Loucy (cell line): ENCODE measurements around the gene SLC9A1.
A peak's percentile ranks its signal among the peaks of the same experiment; 100 is the strongest.

ENCODE experiments used
- H2AFZ ChIP-seq: fragments of 200-600 bp; sonication (generic); 2 replicates; pipeline ENCODE4 v1.6.0; 2016; ENCODE audit warnings: antibody characterized with exemption, mild to moderate bottlenecking, low read length, moderate library complexity
- H3F3A ChIP-seq: fragments of 200-600 bp; 2 replicates; pipeline ENCODE4 v1.6.0; 2016; ENCODE audit warnings: antibody characterized with exemption, low read depth, mild to moderate bottlenecking
- H3K27me3 ChIP-seq: fragments of 200-600 bp; sonication (generic); 2 replicates; pipeline ENCODE4 v1.6.1; 2014; ENCODE audit warnings: low read length, mild to moderate bottlenecking; ENCODE audit not compliant: insufficient read depth, poor library complexity, severe bottlenecking
- H3K36me3 ChIP-seq: fragments of 200-600 bp; sonication (generic); 2 replicates; pipeline ENCODE4 v1.6.1; 2016; ENCODE audit warnings: low read length; ENCODE audit not compliant: insufficient read depth
- H3K4me1 ChIP-seq: fragments of 200-600 bp; sonication (generic); 2 replicates; pipeline ENCODE4 v1.5.1; 2014; ENCODE audit warnings: low read length, mild to moderate bottlenecking; ENCODE audit not compliant: insufficient read depth, poor library complexity, severe bottlenecking
- H3K4me2 ChIP-seq: fragments of 200-600 bp; sonication (generic); 2 replicates; pipeline ENCODE4 v1.6.0; 2014; ENCODE audit warnings: antibody characterized with exemption, low read length, low read depth, mild to moderate bottlenecking; ENCODE audit not compliant: poor library complexity, severe bottlenecking
- H3K4me3 ChIP-seq: fragments of 200-600 bp; sonication (generic); 2 replicates; pipeline ENCODE4 v1.5.1; 2014; ENCODE audit warnings: low read length, mild to moderate bottlenecking, mixed read lengths; ENCODE audit not compliant: poor library complexity, severe bottlenecking
- H3K79me2 ChIP-seq: fragments of 200-600 bp; sonication (generic); 2 replicates; pipeline ENCODE4 v1.6.1; 2014; ENCODE audit warnings: low read length; ENCODE audit not compliant: insufficient read depth
- H3K9ac ChIP-seq: fragments of 200-600 bp; sonication (generic); 2 replicates; pipeline ENCODE4 v1.6.0; 2014; ENCODE audit warnings: mild to moderate bottlenecking, low read depth, low read length, moderate library complexity; ENCODE audit not compliant: poor library complexity, severe bottlenecking
- H3K9me2 ChIP-seq: fragments of 200-600 bp; sonication (generic); replicated peaks from 2 replicates; pipeline ENCODE4 v1.6.1; 2016; ENCODE audit warnings: low read depth, low read length, mixed read lengths
- H3K9me3 ChIP-seq: fragments of 200-600 bp; sonication (generic); 2 replicates; pipeline ENCODE4 v1.6.1; 2014; ENCODE audit warnings: mild to moderate bottlenecking, antibody characterized with exemption, low read length, low read depth; ENCODE audit not compliant: insufficient read depth
- H4K20me1 ChIP-seq: fragments of 200-600 bp; sonication (generic); 2 replicates; pipeline ENCODE4 v1.6.0; 2014; ENCODE audit warnings: antibody characterized with exemption, low read length, mild to moderate bottlenecking; ENCODE audit not compliant: insufficient read depth, poor library complexity, severe bottlenecking
- EZH2phosphoT487 ChIP-seq: fragments of 200-600 bp; IDR thresholded peaks from 2 replicates; pipeline ENCODE4 v1.6.1; 2018; ENCODE audit warnings: antibody characterized with exemption, mild to moderate bottlenecking, moderate library complexity, borderline replicate concordance
- TF ChIP-seq, protein P1 (sequence below): fragments of 200-600 bp; sonication (generic); conservative IDR thresholded peaks from 2 replicates; pipeline ENCODE4 v1.5.1; 2014; ENCODE audit warnings: mild to moderate bottlenecking, antibody characterized with exemption, low read length

Gene SLC9A1

DNA sequence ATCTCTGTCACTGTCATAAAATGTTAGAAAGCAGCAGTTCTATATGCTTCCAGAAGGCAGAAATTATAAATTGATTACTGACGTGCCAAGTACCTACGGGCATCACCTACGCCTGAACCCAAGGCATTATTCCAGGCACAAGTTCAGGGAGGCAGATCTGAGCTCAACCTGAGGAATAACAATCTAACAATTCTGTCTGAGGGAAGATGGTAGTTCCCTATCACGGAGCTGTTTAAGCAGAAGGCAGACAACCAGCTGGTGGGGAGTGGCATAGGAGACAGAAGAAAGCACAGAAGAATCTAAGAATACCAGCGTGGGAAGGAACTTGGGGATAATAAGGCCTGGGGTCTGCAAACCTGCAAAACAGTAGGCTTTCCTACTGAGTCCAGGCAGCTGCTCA, 40.4 kb downstream of the SLC9A1 start:
- no peak overlapping the region for H3K4me2 ChIP-seq
- H3K9me2 ChIP-seq = no peaks in the 10 kb centered on the region
- peaks cover 9% of the 10 kb centered on the region; the same call in 1 of the 2 replicates for H3K36me3 ChIP-seq
- peaks cover 18% of the 10 kb centered on the region; the same call in 1 of the 2 replicates for H3K79me2 ChIP-seq
- no peak overlapping the region for H2AFZ ChIP-seq
- H4K20me1 ChIP-seq = no peaks in the 10 kb centered on the region
- peaks cover 16% of the 10 kb centered on the region for H3K4me1 ChIP-seq
- H3K9me3 ChIP-seq = no peaks in the 10 kb centered on the region
- no peak overlapping the region for H3K4me3 ChIP-seq
- H3F3A ChIP-seq = no peaks in the 10 kb centered on the region
- H3K9ac ChIP-seq = no peak overlapping the region
- no peaks in the 10 kb centered on the region for H3K27me3 ChIP-seq
- TF ChIP-seq EZH2phosphoT487 = no peak
- TF ChIP-seq, protein P1, sequence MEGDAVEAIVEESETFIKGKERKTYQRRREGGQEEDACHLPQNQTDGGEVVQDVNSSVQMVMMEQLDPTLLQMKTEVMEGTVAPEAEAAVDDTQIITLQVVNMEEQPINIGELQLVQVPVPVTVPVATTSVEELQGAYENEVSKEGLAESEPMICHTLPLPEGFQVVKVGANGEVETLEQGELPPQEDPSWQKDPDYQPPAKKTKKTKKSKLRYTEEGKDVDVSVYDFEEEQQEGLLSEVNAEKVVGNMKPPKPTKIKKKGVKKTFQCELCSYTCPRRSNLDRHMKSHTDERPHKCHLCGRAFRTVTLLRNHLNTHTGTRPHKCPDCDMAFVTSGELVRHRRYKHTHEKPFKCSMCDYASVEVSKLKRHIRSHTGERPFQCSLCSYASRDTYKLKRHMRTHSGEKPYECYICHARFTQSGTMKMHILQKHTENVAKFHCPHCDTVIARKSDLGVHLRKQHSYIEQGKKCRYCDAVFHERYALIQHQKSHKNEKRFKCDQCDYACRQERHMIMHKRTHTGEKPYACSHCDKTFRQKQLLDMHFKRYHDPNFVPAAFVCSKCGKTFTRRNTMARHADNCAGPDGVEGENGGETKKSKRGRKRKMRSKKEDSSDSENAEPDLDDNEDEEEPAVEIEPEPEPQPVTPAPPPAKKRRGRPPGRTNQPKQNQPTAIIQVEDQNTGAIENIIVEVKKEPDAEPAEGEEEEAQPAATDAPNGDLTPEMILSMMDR = no peak

DNA sequence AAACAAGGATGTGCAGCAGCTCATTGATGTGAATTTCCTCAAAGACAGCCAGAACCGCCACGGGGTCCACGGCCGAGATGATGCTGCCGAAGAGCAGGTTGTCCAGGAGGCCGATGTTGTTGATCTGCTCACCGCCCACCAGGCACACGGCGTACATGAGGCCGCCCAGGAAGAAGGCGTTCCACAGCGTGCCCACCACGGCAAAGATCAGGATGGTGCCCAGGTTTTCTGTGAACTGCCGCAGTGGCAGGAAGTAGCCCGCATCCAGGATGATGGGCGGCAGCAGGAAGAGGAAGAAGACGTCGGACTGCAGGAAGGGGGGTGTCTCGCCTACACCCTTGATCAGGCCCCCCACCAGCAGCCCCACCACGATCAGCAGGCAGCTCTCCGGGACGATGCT, 41.1 kb downstream of the SLC9A1 start:
- Histone ChIP-seq H3K79me2 (peaks cover 18% of the 10 kb centered on the region; the same call in 1 of the 2 replicates), H4K20me1 (no peaks in the 10 kb centered on the region), H3K4me2 (no peak overlapping the region), H3K9me3 (no peaks in the 10 kb centered on the region), H3K27me3 (no peaks in the 10 kb centered on the region), H3K9me2 (no peaks in the 10 kb centered on the region), H3K9ac (no peak overlapping the region), H3K4me3 (no peak overlapping the region), H3F3A (no peaks in the 10 kb centered on the region), H3K4me1 (peaks cover 16% of the 10 kb centered on the region), H3K36me3 (peaks cover 10% of the 10 kb centered on the region; the same call in 1 of the 2 replicates), H2AFZ (no peak overlapping the region)
- TF ChIP-seq, protein P1 = no peak
- TF ChIP-seq EZH2phosphoT487 = no peak

DNA sequence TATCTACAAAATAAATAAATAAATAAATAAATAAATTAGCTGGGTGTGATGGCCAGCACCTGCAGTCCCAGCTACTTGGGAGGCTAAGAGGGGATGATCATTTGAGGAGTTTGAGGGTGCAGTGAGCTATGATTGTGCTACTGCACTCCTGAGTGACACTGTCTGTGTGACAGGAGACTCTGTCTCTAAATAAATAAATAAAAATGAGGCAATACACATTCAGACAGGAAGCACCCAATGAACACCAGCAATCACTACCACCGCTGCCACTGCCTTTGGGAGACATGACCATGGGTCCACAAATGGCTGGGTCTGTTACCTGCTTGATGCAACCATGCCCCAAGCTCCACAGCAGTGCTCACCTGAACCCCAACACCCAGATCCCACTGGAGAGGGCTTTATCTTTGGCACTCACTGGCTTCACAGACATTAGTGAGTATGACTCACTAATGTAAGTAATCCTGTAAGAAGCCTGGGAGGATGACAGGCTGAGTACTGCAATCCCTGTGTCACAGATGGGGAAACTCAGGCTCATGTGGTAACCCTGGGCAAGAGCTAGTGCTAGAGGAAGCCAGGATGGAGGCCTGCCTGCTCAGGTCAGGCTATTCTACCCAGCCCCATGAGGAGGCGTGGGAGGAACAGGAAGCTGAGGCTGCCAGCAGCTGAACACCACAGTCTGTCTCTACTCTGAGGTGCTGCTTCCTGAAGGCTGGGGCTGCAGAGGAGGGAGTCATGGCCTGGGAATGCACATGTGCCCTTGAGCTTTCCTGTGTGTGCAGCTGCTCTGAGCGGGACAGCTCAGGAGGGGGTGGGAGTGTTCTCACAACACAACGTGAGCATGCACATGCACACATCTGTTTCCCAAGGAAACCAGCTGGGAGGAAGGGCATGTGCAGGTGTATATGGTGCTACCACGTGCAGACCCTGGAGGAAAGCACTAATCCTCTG, 43.0 kb downstream of the SLC9A1 start:
- no peak for TF ChIP-seq EZH2phosphoT487
- TF ChIP-seq, protein P1 = peak; percentile 56
- peak overlapping the region; percentile 58 for H3K9ac ChIP-seq
- H3K36me3 ChIP-seq = peaks cover 15% of the 10 kb centered on the region; the same call in 1 of the 2 replicates
- H2AFZ ChIP-seq = no peak overlapping the region
- H3K4me2 ChIP-seq = peak overlapping the region; percentile 57
- H3K4me1 ChIP-seq = peaks cover 16% of the 10 kb centered on the region
- peaks cover 7% of the 10 kb centered on the region; the same call in 1 of the 2 replicates for H3K79me2 ChIP-seq
- H3K9me2 ChIP-seq = no peaks in the 10 kb centered on the region
- H3K27me3 ChIP-seq = no peaks in the 10 kb centered on the region
- no peaks in the 10 kb centered on the region for H4K20me1 ChIP-seq
- peak overlapping the region; percentile 40 for H3K4me3 ChIP-seq
- no peaks in the 10 kb centered on the region for H3K9me3 ChIP-seq
- no peaks in the 10 kb centered on the region for H3F3A ChIP-seq
